Smooth muscle cell of the brain vasculature (primary cell): ENCODE results near the gene CDK10.
"Not testable (repeated sequence)": the region's sequence is repeated elsewhere in the genome, so short reads cannot be mapped to it uniquely, and the experiment has no call there.

Experiments used
- DNase-seq: peaks from one replicate; pipeline ENCODE4 v3.0.0-alpha.2; 2012; ENCODE audit warnings: low read depth, low spot score

The CDK10 gene

GRCh38 chr16:89667633-89668032 lies 18.9 kb upstream of the CDK10 start:
- DNase-seq: no peak

GRCh38 chr16:89668790-89669158 lies 17.7 kb upstream of the CDK10 start:
- DNase-seq: no peak

- no peak for DNase-seq
Measured at GRCh38 chr16:89669755-89670154, 16.7 kb upstream of the CDK10 start.

- no peak for DNase-seq
Measured at GRCh38 chr16:89670496-89671431, 15.7 kb upstream of the CDK10 start.

- DNase-seq: not testable (repeated sequence)
Measured at GRCh38 chr16:89671565-89671964, 14.9 kb upstream of the CDK10 start.

GRCh38 chr16:89672177-89672941 lies 14.1 kb upstream of the CDK10 start:
- no peak for DNase-seq

- DNase-seq: no peak
Measured at GRCh38 chr16:89678258-89678657, 8.2 kb upstream of the CDK10 start.

- DNase-seq: no peak
Measured at GRCh38 chr16:89685916-89686315, 573 bp upstream of the CDK10 start.

- no peak for DNase-seq
Measured at GRCh38 chr16:89687092-89687940, 827 bp downstream of the CDK10 start.

GRCh38 chr16:89688395-89688794 lies 1.9 kb downstream of the CDK10 start:
- no peak for DNase-seq

- no peak for DNase-seq
Measured at GRCh38 chr16:89689142-89689541, 2.7 kb downstream of the CDK10 start.

- not testable (repeated sequence) for DNase-seq
Measured at GRCh38 chr16:89689621-89690020, 3.1 kb downstream of the CDK10 start.

- DNase-seq: no peak
Measured at GRCh38 chr16:89690392-89690901, 4.0 kb downstream of the CDK10 start.

- DNase-seq: no peak
Measured at GRCh38 chr16:89691231-89691985, 4.9 kb downstream of the CDK10 start.

- DNase-seq: no peak
Measured at GRCh38 chr16:89691986-89692569, 5.6 kb downstream of the CDK10 start.

GRCh38 chr16:89693289-89693731 lies 6.8 kb downstream of the CDK10 start:
- DNase-seq: no peak

GRCh38 chr16:89693931-89694783 lies 7.7 kb downstream of the CDK10 start:
- no peak for DNase-seq

GRCh38 chr16:89694784-89695085 lies 8.2 kb downstream of the CDK10 start:
- not testable (repeated sequence) for DNase-seq

- no peak for DNase-seq
Measured at GRCh38 chr16:89695086-89695874, 8.8 kb downstream of the CDK10 start.
